ENCODE measurements around the gene SEMA4G. TPM values are rescaled to one million over a fixed set of nuclear protein-coding genes. Genes with fewer than 3 reads are reported as not detected.

Gene SEMA4G, protein sequence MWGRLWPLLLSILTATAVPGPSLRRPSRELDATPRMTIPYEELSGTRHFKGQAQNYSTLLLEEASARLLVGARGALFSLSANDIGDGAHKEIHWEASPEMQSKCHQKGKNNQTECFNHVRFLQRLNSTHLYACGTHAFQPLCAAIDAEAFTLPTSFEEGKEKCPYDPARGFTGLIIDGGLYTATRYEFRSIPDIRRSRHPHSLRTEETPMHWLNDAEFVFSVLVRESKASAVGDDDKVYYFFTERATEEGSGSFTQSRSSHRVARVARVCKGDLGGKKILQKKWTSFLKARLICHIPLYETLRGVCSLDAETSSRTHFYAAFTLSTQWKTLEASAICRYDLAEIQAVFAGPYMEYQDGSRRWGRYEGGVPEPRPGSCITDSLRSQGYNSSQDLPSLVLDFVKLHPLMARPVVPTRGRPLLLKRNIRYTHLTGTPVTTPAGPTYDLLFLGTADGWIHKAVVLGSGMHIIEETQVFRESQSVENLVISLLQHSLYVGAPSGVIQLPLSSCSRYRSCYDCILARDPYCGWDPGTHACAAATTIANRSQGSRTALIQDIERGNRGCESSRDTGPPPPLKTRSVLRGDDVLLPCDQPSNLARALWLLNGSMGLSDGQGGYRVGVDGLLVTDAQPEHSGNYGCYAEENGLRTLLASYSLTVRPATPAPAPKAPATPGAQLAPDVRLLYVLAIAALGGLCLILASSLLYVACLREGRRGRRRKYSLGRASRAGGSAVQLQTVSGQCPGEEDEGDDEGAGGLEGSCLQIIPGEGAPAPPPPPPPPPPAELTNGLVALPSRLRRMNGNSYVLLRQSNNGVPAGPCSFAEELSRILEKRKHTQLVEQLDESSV
- total RNA-seq = 6.6 TPM

DNA sequence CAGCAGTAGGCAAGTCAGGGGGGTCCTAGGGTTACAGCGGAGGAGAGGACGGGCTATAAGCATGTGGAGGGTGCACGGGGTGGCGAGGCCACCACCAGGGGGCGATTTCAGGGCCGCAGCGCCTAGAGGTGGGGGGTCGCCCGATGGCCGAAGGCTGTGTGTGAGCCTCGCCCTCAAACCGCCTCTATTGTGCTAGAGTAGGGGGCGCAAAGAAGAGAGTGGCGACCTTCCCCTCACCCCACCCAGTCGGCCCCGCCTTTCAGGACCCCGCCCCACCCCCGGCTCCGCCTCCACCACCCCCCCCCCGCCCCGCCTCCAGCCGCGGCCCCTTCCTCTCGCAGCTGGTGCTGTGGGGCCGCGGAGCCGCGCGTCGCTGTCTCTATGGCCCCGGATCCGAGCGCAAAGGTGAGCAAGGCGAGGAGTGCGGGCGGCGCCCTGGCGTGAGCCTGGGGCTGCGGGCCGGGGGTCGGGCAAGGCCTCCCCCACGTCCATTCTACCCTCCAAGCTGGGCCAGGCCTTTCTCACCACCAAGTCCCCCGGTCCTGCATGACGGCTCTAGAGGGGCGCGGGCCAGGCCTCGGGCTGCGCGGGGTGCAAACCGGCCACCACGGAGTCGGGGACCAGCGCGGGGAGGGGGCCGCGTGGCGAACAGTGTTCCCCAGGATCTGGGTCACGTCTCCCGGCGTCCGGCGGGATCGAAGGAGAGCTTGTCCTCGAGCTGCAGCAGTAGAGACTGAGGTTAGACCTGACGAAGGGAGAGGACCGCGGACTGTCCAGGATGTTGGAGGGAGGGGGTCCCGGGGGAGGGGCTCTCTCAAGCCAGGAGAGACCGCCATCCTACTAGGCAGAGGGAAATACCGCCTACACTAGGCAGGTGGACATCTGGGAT lies at the start of gene SEMA4G:
Gene SEMA4G (plus strand): TSS at position 318 of the 889 bp plus-strand sequence. CDS start 3,409 bp downstream, outside the sequence.

DNA sequence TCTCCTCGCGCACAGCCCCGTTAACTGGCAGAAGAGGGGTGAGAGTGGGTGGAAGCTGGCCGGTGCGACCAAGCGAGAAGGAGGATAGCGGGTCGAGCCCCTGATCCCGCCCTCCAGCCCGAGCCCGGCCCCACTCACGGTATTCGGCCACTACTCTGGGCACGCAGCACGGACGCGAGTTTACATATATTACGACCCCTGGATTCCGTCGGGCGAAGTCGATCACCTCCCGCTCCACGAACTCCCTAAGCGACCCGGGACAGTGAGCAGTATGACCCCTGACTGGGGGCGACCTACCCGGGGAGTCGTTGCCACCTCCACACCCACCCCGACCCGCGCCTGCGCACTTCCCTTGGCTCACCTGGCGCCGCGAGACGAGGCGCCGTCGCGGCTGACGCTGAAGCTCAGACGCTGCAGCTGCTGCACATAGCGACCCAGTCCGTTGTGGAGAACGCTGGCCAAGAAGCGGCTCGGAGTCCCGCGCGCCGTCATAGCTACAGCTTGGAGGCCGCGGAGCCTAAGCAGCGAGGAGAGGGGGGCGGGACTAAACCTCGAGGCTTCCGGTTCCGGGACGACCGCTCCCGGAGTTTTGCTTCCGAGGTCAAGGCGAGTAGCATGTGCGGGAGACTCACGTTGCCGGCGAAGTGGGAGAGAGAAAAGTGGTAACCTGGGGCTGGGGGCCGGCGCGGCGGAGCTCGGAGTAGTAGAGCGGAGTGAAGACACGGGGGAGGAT lies 17.8 kb downstream of the SEMA4G start, which contains the start of the genes MRPL43 and TWNK:
Gene MRPL43 (minus strand): TSS at position 546 of the 733 bp plus-strand sequence. CDS start 54 bp downstream, at position 492.
Gene TWNK (plus strand): TSS at position 592 of the 733 bp plus-strand sequence. CDS start 668 bp downstream, outside the sequence.

DNA sequence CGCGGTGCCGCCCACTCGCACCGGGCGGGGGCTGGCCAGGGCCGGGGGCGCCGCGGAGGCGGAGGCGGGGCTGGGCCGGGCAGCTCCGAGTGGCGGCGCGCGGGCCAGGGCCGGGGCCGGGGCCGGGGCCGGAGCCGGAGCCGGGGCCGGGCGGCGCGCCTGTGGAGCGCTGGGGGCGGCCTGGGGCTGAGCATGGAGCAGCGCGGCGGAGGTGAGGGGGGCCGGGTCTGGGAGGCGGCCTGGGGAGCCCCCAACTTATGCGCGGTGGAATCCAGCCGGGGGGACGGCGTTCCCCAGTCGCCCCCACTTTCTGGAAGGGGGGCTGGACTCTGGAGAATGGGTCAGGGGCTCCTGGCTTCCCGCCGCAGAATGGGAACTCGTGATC lies 30.4 kb downstream of the SEMA4G start, which contains the start of gene LZTS2:
Gene LZTS2 (plus strand): TSS at position 67 of the 385 bp plus-strand sequence. CDS start 2,731 bp downstream, outside the sequence.

Other genes with a start within 250 kb of the SEMA4G start
- gene PAX2, start 223.9 kb upstream of the SEMA4G start, total RNA-seq = 5.2 TPM
- 64.1 TPM for gene SLF2, start 56.5 kb upstream of the SEMA4G start, total RNA-seq
- gene MRPL43, start 18.0 kb downstream of the SEMA4G start, total RNA-seq = 50.3 TPM
- 8.5 TPM for gene TWNK, start 18.0 kb downstream of the SEMA4G start, total RNA-seq
- 62.8 TPM for gene LZTS2, start 30.3 kb downstream of the SEMA4G start, total RNA-seq
- 2.1 TPM for gene PDZD7, start 61.6 kb downstream of the SEMA4G start, total RNA-seq
- gene SFXN3, start 61.7 kb downstream of the SEMA4G start, total RNA-seq = 82.1 TPM
- 24.5 TPM for gene KAZALD1, start 92.5 kb downstream of the SEMA4G start, total RNA-seq
- gene TLX1, start 161.8 kb downstream of the SEMA4G start, total RNA-seq = not detected